ENCODE data around the gene MRPL42.
A peak's percentile ranks its signal among the peaks of the same experiment; 100 is the strongest.

MRPL42 gene

GRCh38 chr12:93441617-93442410 lies 25.5 kb upstream of the MRPL42 start, which contains the start of gene UBE2N (continued):
- TF ChIP-seq ZNF366 (tag by site-specific recombination; conservative IDR thresholded peaks at IDR 0.05) (peak; percentile 82), ZNF610 (tag by site-specific recombination; IDR thresholded peaks at IDR 0.05; ENCODE audit: borderline replicate concordance) (0 out of 2 replicates have a peak, but pooled peaks have one; percentile 56), ZNF701 (tag by site-specific recombination; IDR thresholded peaks at IDR 0.05) (no peak), ZNF335 (tag by site-specific recombination; conservative IDR thresholded peaks at IDR 0.05) (peak; percentile 92), ZEB2 (tag by site-specific recombination; IDR thresholded peaks at IDR 0.05) (peak; percentile 82), KLF9 (tag by site-specific recombination; IDR thresholded peaks at IDR 0.05; ENCODE audit: low read depth) (peak; percentile 66), ZNF2 (tag by site-specific recombination; IDR thresholded peaks at IDR 0.05) (peak; percentile 62), PATZ1 (tag by site-specific recombination; IDR thresholded peaks at IDR 0.05) (peak; percentile 88), SP2 (tag by site-specific recombination; IDR thresholded peaks at IDR 0.05) (peak; percentile 77), KLF16 (tag by site-specific recombination; IDR thresholded peaks at IDR 0.05) (0 out of 2 replicates have a peak, but pooled peaks have one; percentile 39), ZNF629 (tag by site-specific recombination; IDR thresholded peaks at IDR 0.05) (no peak), ZBTB1 (tag by site-specific recombination; IDR thresholded peaks at IDR 0.05) (peak; percentile 88), ZBTB20 (tag by site-specific recombination; IDR thresholded peaks at IDR 0.05) (peak; percentile 97), HOXC10 (CRISPR knock-in tag; IDR thresholded peaks at IDR 0.05) (0 out of 2 replicates have a peak, but pooled peaks have one; percentile 15), ZNF518A (tag by site-specific recombination; conservative IDR thresholded peaks at IDR 0.05; ENCODE audit: low read depth) (peak; percentile 37; the same call in 1 of the 2 replicates), ZSCAN5A (tag by site-specific recombination; IDR thresholded peaks at IDR 0.05) (peak; percentile 47; the same call in 1 of the 2 replicates), ZBTB10 (tag by site-specific recombination; IDR thresholded peaks at IDR 0.05) (peak; percentile 72; the same call in 1 of the 2 replicates), MEIS1 (CRISPR knock-in tag; IDR thresholded peaks at IDR 0.05; ENCODE audit: borderline replicate concordance) (no peak), ZNF350 (tag by site-specific recombination; IDR thresholded peaks at IDR 0.05) (no peak), ZBTB26 (tag by site-specific recombination; optimal IDR thresholded peaks at IDR 0.05) (peak; percentile 99), SCRT2 (tag by site-specific recombination; IDR thresholded peaks at IDR 0.05) (0 out of 2 replicates have a peak, but pooled peaks have one; percentile 29), ZNF529 (tag by site-specific recombination; IDR thresholded peaks at IDR 0.05; ENCODE audit: insufficient replicate concordance) (no peak), ZNF19 (tag by site-specific recombination; IDR thresholded peaks at IDR 0.05; ENCODE audit: low read depth) (no peak), ZNF37A (tag by site-specific recombination; IDR thresholded peaks at IDR 0.05) (no peak), ZBTB8A (tag by site-specific recombination; IDR thresholded peaks at IDR 0.05) (peak; percentile 71)
